Ovary (tissue), 3 donors: ENCODE measurements around the gene FAM193A.

Experiments used
- CTCF ChIP-seq, 3 donors: fragments of 450-650 bp in 2 of 3; fragments of 200-600 bp in 1 of 3; IDR thresholded peaks; one replicate each; pipeline versions ENCODE4 v1.5.1 to v1.8.0; 2016 to 2022; ENCODE audit warnings: antibody characterized with exemption in 3 of 3, mild to moderate bottlenecking in 1 of 3
- POLR2A ChIP-seq: fragments of 450-650 bp; IDR thresholded peaks from one replicate; pipeline ENCODE4 v1.6.1; 2017; ENCODE audit warnings: antibody characterized with exemption, mild to moderate bottlenecking, moderate library complexity
- donor health status: DM: no; HTN: no; CAD: no.

- TF ChIP-seq CTCF (IDR thresholded peaks at IDR 0.05) (no peak), POLR2A (no peak)
Observed at GRCh38 chr4:2515830-2516550, 20.5 kb upstream of the FAM193A start.
